Measurements from ENCODE around the gene LSP1.

The LSP1 gene

GRCh38 chr11:1862588-1863351 lies 9.9 kb downstream of the LSP1 start:
- TF ChIP-seq ZNF8 (CRISPR knock-in tag; IDR thresholded peaks at IDR 0.05) (no peak), ARNTL (CRISPR knock-in tag; IDR thresholded peaks at IDR 0.05; ENCODE audit: borderline replicate concordance, low read depth) (no peak), GLIS3 (CRISPR knock-in tag; IDR thresholded peaks at IDR 0.05) (no peak), POU6F1 (CRISPR knock-in tag; IDR thresholded peaks at IDR 0.05; ENCODE audit: borderline replicate concordance, low read depth) (no peak), ZFP30 (CRISPR knock-in tag; IDR thresholded peaks at IDR 0.05) (no peak), ZFP3 (CRISPR knock-in tag; IDR thresholded peaks at IDR 0.05) (no peak), RARB (CRISPR knock-in tag; IDR thresholded peaks at IDR 0.05) (no peak), ZNF70 (CRISPR knock-in tag; IDR thresholded peaks at IDR 0.05) (no peak), CSDC2 (CRISPR knock-in tag; IDR thresholded peaks at IDR 0.05) (no peak), TOX (CRISPR knock-in tag; IDR thresholded peaks at IDR 0.05; ENCODE audit: borderline replicate concordance) (no peak), ZC3H10 (CRISPR knock-in tag; IDR thresholded peaks at IDR 0.05) (no peak), CREB5 (CRISPR knock-in tag; IDR thresholded peaks at IDR 0.05; ENCODE audit: low read depth) (no peak), BACH2 (CRISPR knock-in tag; IDR thresholded peaks at IDR 0.05; ENCODE audit: borderline replicate concordance) (no peak), TSHZ2 (CRISPR knock-in tag; IDR thresholded peaks at IDR 0.05) (no peak), CSRNP3 (CRISPR knock-in tag; IDR thresholded peaks at IDR 0.05) (no peak)
- ATAC-seq: no peak

GRCh38 chr11:1863352-1864216 lies 10.7 kb downstream of the LSP1 start:
- ATAC-seq: peak; percentile 94
- peak; percentile 56; the same call in 1 of the 2 replicates for TF ChIP-seq TOX (CRISPR knock-in tag; IDR thresholded peaks at IDR 0.05; ENCODE audit: borderline replicate concordance)
- no peak for TF ChIP-seq CSDC2 (CRISPR knock-in tag; IDR thresholded peaks at IDR 0.05)
- peak; percentile 21; the same call in 1 of the 2 replicates for TF ChIP-seq TSHZ2 (CRISPR knock-in tag; IDR thresholded peaks at IDR 0.05)
- 0 out of 2 replicates have a peak, but pooled peaks have one; percentile 25 for TF ChIP-seq TCF4 (CRISPR knock-in tag; IDR thresholded peaks at IDR 0.05; ENCODE audit: borderline replicate concordance)

GRCh38 chr11:1864231-1864630 lies 11.3 kb downstream of the LSP1 start:
- ATAC-seq: peak; percentile 13
- TF ChIP-seq BACH2 (CRISPR knock-in tag; IDR thresholded peaks at IDR 0.05; ENCODE audit: borderline replicate concordance) (no peak), ZC3H10 (CRISPR knock-in tag; IDR thresholded peaks at IDR 0.05) (no peak), ZNF565 (CRISPR knock-in tag; conservative IDR thresholded peaks at IDR 0.05; ENCODE audit: low read depth) (no peak), TCF4 (CRISPR knock-in tag; IDR thresholded peaks at IDR 0.05; ENCODE audit: borderline replicate concordance) (no peak), CREB5 (CRISPR knock-in tag; IDR thresholded peaks at IDR 0.05; ENCODE audit: low read depth) (no peak), PATZ1 (CRISPR knock-in tag; IDR thresholded peaks at IDR 0.05; ENCODE audit: borderline replicate concordance) (no peak), TOX (CRISPR knock-in tag; IDR thresholded peaks at IDR 0.05; ENCODE audit: borderline replicate concordance) (no peak), PPARA (CRISPR knock-in tag; IDR thresholded peaks at IDR 0.05; ENCODE audit: borderline replicate concordance) (no peak)

Data from SK-N-SH treated with all-trans-retinoic acid at 6 μM for 48 hours (cell line).